HEK293T (cell line): ENCODE data around the gene PROB1.

Experiments
- CTCF ChIA-PET: fragments of 350-600 bp; formaldehyde crosslinking; extraction: SDS; loops from one replicate; lab custom pipeline; 2021; ENCODE audit warnings: antibody characterized with exemption, inconsistent platforms; lab: Yijun Ruan, JAX
- POLR2A ChIA-PET: fragments of 350-600 bp; formaldehyde crosslinking; extraction: SDS; loops from one replicate; lab custom pipeline; 2020; ENCODE audit warnings: antibody characterized with exemption, inconsistent platforms; lab: Yijun Ruan, JAX
- DNase-seq: peaks from one replicate; pipeline ENCODE4 v3.0.0; 2012; ENCODE audit warnings: mixed read lengths; ENCODE audit errors: extremely low spot score
- ARNT ChIP-seq: fragments of 450-650 bp; IDR thresholded peaks from 2 replicates; pipeline ENCODE4 v1.6.1; 2017; ENCODE audit warnings: mild to moderate bottlenecking
- BHLHE40 ChIP-seq: fragments of 450-650 bp; IDR thresholded peaks from 2 replicates; pipeline ENCODE4 v1.6.1; 2016; ENCODE audit warnings: mild to moderate bottlenecking, moderate library complexity, borderline replicate concordance
- CTBP1 ChIP-seq: fragments of 450-650 bp; IDR thresholded peaks from 2 replicates; pipeline ENCODE4 v1.6.1; 2016; ENCODE audit warnings: borderline replicate concordance
- ELF4 ChIP-seq: fragments of 450-650 bp; IDR thresholded peaks from 2 replicates; pipeline ENCODE4 v1.6.1; 2017; ENCODE audit warnings: antibody characterized with exemption
- FOXA1 ChIP-seq: fragments of 450-650 bp; IDR thresholded peaks from 2 replicates; pipeline ENCODE4 v1.6.1; 2016; ENCODE audit warnings: mild to moderate bottlenecking
- FOXK2 ChIP-seq: fragments of 450-650 bp; IDR thresholded peaks from 2 replicates; pipeline ENCODE4 v1.6.1; 2016; ENCODE audit warnings: mild to moderate bottlenecking
- FOXM1 ChIP-seq: fragments of 450-650 bp; IDR thresholded peaks from 2 replicates; pipeline ENCODE4 v1.6.1; 2017; ENCODE audit warnings: mild to moderate bottlenecking, borderline replicate concordance
- HDGF ChIP-seq: fragments of 450-650 bp; IDR thresholded peaks from 2 replicates; pipeline ENCODE4 v1.6.1; 2017; ENCODE audit warnings: antibody characterized with exemption, borderline replicate concordance
- L3MBTL2 ChIP-seq: fragments of 450-650 bp; conservative IDR thresholded peaks from 2 replicates; pipeline ENCODE4 v1.6.1; 2016; ENCODE audit warnings: mild to moderate bottlenecking
- LEF1 ChIP-seq: fragments of 450-650 bp; IDR thresholded peaks from 2 replicates; pipeline ENCODE4 v1.6.1; 2017; ENCODE audit warnings: mild to moderate bottlenecking, borderline replicate concordance
- NFRKB ChIP-seq: fragments of 450-650 bp; IDR thresholded peaks from 2 replicates; pipeline ENCODE4 v1.6.1; 2016; ENCODE audit warnings: mild to moderate bottlenecking, moderate library complexity
- PKNOX1 ChIP-seq: fragments of 450-650 bp; IDR thresholded peaks from 2 replicates; pipeline ENCODE4 v1.6.1; 2016
- SP1 ChIP-seq: fragments of 450-650 bp; IDR thresholded peaks from 2 replicates; pipeline ENCODE4 v1.6.1; 2017
- SUZ12 ChIP-seq: fragments of 450-650 bp; IDR thresholded peaks from 2 replicates; pipeline ENCODE4 v1.6.1; 2016; ENCODE audit warnings: mild to moderate bottlenecking
- TARDBP ChIP-seq: fragments of 450-650 bp; IDR thresholded peaks from 2 replicates; pipeline ENCODE4 v1.6.1; 2016
- ZNF384 ChIP-seq: fragments of 450-650 bp; IDR thresholded peaks from 2 replicates; pipeline ENCODE4 v1.6.1; 2016

Gene PROB1

GRCh38 chr5:139418793-139419192 lies 23.9 kb upstream of the PROB1 start:
- ChIA-PET CTCF (interaction anchor here (6.6 kb wide), 1 partner anchor 95 kb away, joined by 71 read pairs; no protein-coding TSS in a partner anchor), POLR2A (no interaction called here)
- no peak for TF ChIP-seq HDGF
- TF ChIP-seq PKNOX1: no peak
- TF ChIP-seq BHLHE40: no peak
- no peak for TF ChIP-seq L3MBTL2
- no peak for TF ChIP-seq ZNF384
- TF ChIP-seq FOXK2: no peak
- TF ChIP-seq FOXA1: no peak
- no peak for TF ChIP-seq ARNT
- no peak for TF ChIP-seq NFRKB
- no peak for TF ChIP-seq SUZ12
- no peak for TF ChIP-seq ELF4
- TF ChIP-seq SP1: no peak
- no peak for TF ChIP-seq TARDBP
- no peak for TF ChIP-seq FOXM1
- no peak for TF ChIP-seq LEF1
- TF ChIP-seq CTBP1: no peak
- DNase-seq: no peak

- CTCF ChIA-PET: no interaction called here
- POLR2A ChIA-PET: no interaction called here
- TF ChIP-seq ZNF384 (no peak), LEF1 (no peak), L3MBTL2 (no peak), TARDBP (no peak), SP1 (no peak), PKNOX1 (no peak), HDGF (no peak), ARNT (no peak)
- no peak for DNase-seq
These were observed 22.3 kb upstream of the PROB1 start for GRCh38 chr5:139417214-139417613.

- DNase-seq: no peak
- no peak for TF ChIP-seq FOXK2
- no peak for TF ChIP-seq SP1
- TF ChIP-seq LEF1: no peak
- no peak for TF ChIP-seq ELF4
- TF ChIP-seq FOXM1: no peak
- TF ChIP-seq ARNT: no peak
- TF ChIP-seq CTBP1: no peak
- TF ChIP-seq NFRKB: no peak
- no peak for TF ChIP-seq TARDBP
- TF ChIP-seq ZNF384: no peak
- TF ChIP-seq HDGF: no peak
- TF ChIP-seq SUZ12: no peak
- ChIA-PET POLR2A (no interaction called here), CTCF (no interaction called here)
These were observed 21.7 kb upstream of the PROB1 start for GRCh38 chr5:139416651-139417050.

GRCh38 chr5:139415869-139416268 lies 21.0 kb upstream of the PROB1 start:
- TF ChIP-seq ARNT: no peak
- TF ChIP-seq HDGF: no peak
- TF ChIP-seq SP1: no peak
- no peak for TF ChIP-seq NFRKB
- no peak for TF ChIP-seq FOXM1
- no peak for TF ChIP-seq TARDBP
- TF ChIP-seq ELF4: no peak
- TF ChIP-seq PKNOX1: no peak
- TF ChIP-seq CTBP1: no peak
- TF ChIP-seq L3MBTL2: no peak
- TF ChIP-seq BHLHE40: no peak
- no peak for TF ChIP-seq ZNF384
- TF ChIP-seq FOXA1: no peak
- no peak for TF ChIP-seq FOXK2
- TF ChIP-seq LEF1: no peak
- ChIA-PET POLR2A (no interaction called here), CTCF (no interaction called here)
- DNase-seq: no peak

GRCh38 chr5:139415221-139415861 lies 20.4 kb upstream of the PROB1 start:
- CTCF ChIA-PET: no interaction called here
- POLR2A ChIA-PET: no interaction called here

GRCh38 chr5:139414581-139415130 lies 19.8 kb upstream of the PROB1 start:
- POLR2A ChIA-PET: interaction anchor here (1.4 kb wide), 1 partner anchor 25 kb away, joined by 4 read pairs; the partner anchor contains the start of gene DNAJC18
- TF ChIP-seq SUZ12 (no peak), LEF1 (no peak), BHLHE40 (no peak), L3MBTL2 (no peak), NFRKB (no peak), FOXM1 (no peak), ARNT (no peak), FOXK2 (no peak), SP1 (no peak), PKNOX1 (no peak), ELF4 (no peak), HDGF (no peak), CTBP1 (no peak)
- no peak for DNase-seq
- CTCF ChIA-PET: interaction anchor here (0.8 to 1.2 kb wide), 2 partner anchors 99 to 110 kb away, joined by 3 to 4 read pairs; no protein-coding TSS in a partner anchor

More at GRCh38 chr5:139415221-139415861, 20.4 kb upstream of the PROB1 start:
- TF ChIP-seq FOXK2: no peak
- no peak for TF ChIP-seq BHLHE40
- TF ChIP-seq NFRKB: no peak
- TF ChIP-seq FOXM1: no peak
- no peak for TF ChIP-seq LEF1
- no peak for DNase-seq
